Stomach (tissue), 4 donors: Measurements from ENCODE around the gene COL6A3.

ENCODE experiments used
- EP300 ChIP-seq: sonication (generic); formaldehyde crosslinking; IDR thresholded peaks from one replicate; pipeline ENCODE4 v1.6.1; 2017; ENCODE audit warnings: antibody characterized with exemption
- POLR2A ChIP-seq, 4 donors: fragments of 450-650 bp; IDR thresholded peaks; one replicate each; pipeline ENCODE4 v1.6.1; 2016; ENCODE audit warnings: antibody characterized with exemption in 4 of 4, control low read depth in 2 of 4, mild to moderate bottlenecking in 1 of 4, moderate library complexity in 1 of 4
- TF ChIP-seq, protein P1 (sequence below), 7 experiments: fragments of 450-650 bp in 4 of 7; fragments of 200-600 bp in 3 of 7; sonication (generic) in 3 of 7; IDR thresholded peaks; one replicate each; pipeline ENCODE4 v1.5.1; 2016 to 2019; ENCODE audit warnings: antibody characterized with exemption in 7 of 7, control low read depth in 2 of 7, mild to moderate bottlenecking in 1 of 7

DNA sequence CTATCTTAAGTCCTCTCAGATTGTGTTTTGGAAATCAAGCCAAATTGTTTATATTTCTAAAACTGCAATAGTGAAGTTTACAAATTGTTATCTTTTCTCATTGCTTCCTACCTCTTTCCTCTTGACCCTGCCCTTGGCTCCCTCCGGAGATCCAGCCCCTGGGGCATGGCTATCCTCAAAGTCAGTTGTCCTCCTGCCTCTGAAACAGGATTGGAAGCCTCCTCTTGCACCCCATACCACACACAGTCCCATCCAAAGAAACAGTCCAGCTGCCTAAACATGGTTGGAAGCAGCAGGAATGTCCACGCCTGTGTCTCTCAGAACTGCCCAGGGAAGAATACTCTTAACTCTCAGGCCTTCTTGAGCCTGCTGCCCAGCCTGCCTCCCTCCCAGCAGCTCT is 30.1 kb upstream of the COL6A3 start:
- TF ChIP-seq POLR2A (IDR thresholded peaks at IDR 0.05), result no peak
- TF ChIP-seq, protein P1, sequence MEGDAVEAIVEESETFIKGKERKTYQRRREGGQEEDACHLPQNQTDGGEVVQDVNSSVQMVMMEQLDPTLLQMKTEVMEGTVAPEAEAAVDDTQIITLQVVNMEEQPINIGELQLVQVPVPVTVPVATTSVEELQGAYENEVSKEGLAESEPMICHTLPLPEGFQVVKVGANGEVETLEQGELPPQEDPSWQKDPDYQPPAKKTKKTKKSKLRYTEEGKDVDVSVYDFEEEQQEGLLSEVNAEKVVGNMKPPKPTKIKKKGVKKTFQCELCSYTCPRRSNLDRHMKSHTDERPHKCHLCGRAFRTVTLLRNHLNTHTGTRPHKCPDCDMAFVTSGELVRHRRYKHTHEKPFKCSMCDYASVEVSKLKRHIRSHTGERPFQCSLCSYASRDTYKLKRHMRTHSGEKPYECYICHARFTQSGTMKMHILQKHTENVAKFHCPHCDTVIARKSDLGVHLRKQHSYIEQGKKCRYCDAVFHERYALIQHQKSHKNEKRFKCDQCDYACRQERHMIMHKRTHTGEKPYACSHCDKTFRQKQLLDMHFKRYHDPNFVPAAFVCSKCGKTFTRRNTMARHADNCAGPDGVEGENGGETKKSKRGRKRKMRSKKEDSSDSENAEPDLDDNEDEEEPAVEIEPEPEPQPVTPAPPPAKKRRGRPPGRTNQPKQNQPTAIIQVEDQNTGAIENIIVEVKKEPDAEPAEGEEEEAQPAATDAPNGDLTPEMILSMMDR (IDR thresholded peaks at IDR 0.05), result no peak
- no peak for TF ChIP-seq EP300
